ENCODE results near the gene LDLRAD2.

Gene LDLRAD2

GRCh38 chr1:21811875-21812305 lies at the start of gene LDLRAD2:
LDLRAD2 (plus strand) TSS chr1:21812265; CDS start chr1:21812452, 187 bp downstream.
- Histone ChIP-seq H3K9ac (ENCODE audit: low read depth, low read length, poor library complexity, severe bottlenecking) (no peak within 1 kb of the TSS), H3K27me3 (ENCODE audit: insufficient read depth, low read length, poor library complexity, severe bottlenecking) (no peaks in the 10 kb centered on the region), H3K9me2 (replicated peaks; ENCODE audit: low read depth, low read length) (no peaks in the 10 kb centered on the region), H4K20me1 (ENCODE audit: insufficient read depth, low read length, poor library complexity, severe bottlenecking) (no peaks in the 10 kb centered on the region), H3F3A (ENCODE audit: low read depth) (no peaks in the 10 kb centered on the region), H3K4me3 (ENCODE audit: low read length, poor library complexity, severe bottlenecking) (no peak within 1 kb of the TSS), H3K4me2 (ENCODE audit: low read depth, low read length, poor library complexity, severe bottlenecking) (no peak within 1 kb of the TSS), H3K79me2 (ENCODE audit: insufficient read depth, low read length) (no peaks in the 10 kb centered on the region), H3K9me3 (ENCODE audit: insufficient read depth, low read depth, low read length) (no peaks in the 10 kb centered on the region), H3K4me1 (ENCODE audit: insufficient read depth, low read length, poor library complexity, severe bottlenecking) (no peaks in the 10 kb centered on the region), H3K36me3 (ENCODE audit: insufficient read depth, low read length) (no peaks in the 10 kb centered on the region), H2AFZ (ENCODE audit: low read length) (no peak within 1 kb of the TSS)
- no peak for TF ChIP-seq CTCF (conservative IDR thresholded peaks at IDR 0.05; ENCODE audit: low read length)
- TF ChIP-seq EZH2phosphoT487 (IDR thresholded peaks at IDR 0.05; ENCODE audit: borderline replicate concordance) = no peak

- TF ChIP-seq CTCF (conservative IDR thresholded peaks at IDR 0.05; ENCODE audit: low read length) (no peak), EZH2phosphoT487 (IDR thresholded peaks at IDR 0.05; ENCODE audit: borderline replicate concordance) (no peak)
- no peaks in the 10 kb centered on the region for H3K36me3 ChIP-seq (ENCODE audit: insufficient read depth, low read length)
- no peak overlapping the region for H3K9ac ChIP-seq (ENCODE audit: low read depth, low read length, poor library complexity, severe bottlenecking)
- no peaks in the 10 kb centered on the region for H3K9me2 ChIP-seq (replicated peaks; ENCODE audit: low read depth, low read length)
- peaks cover 52% of the 10 kb centered on the region for H4K20me1 ChIP-seq (ENCODE audit: insufficient read depth, low read length, poor library complexity, severe bottlenecking)
- H3K4me2 ChIP-seq (ENCODE audit: low read depth, low read length, poor library complexity, severe bottlenecking) = no peak overlapping the region
- H3F3A ChIP-seq (ENCODE audit: low read depth) = no peaks in the 10 kb centered on the region
- H3K4me3 ChIP-seq (ENCODE audit: low read length, poor library complexity, severe bottlenecking) = no peak overlapping the region
- no peaks in the 10 kb centered on the region for H3K4me1 ChIP-seq (ENCODE audit: insufficient read depth, low read length, poor library complexity, severe bottlenecking)
- no peaks in the 10 kb centered on the region for H3K9me3 ChIP-seq (ENCODE audit: insufficient read depth, low read depth, low read length)
- no peaks in the 10 kb centered on the region for H3K27me3 ChIP-seq (ENCODE audit: insufficient read depth, low read length, poor library complexity, severe bottlenecking)
- H2AFZ ChIP-seq (ENCODE audit: low read length) = no peak overlapping the region
- peaks cover 95% of the 10 kb centered on the region for H3K79me2 ChIP-seq (ENCODE audit: insufficient read depth, low read length)
These were observed 48.8 kb upstream of the LDLRAD2 start for GRCh38 chr1:21763236-21763635.

GRCh38 chr1:21763694-21764419 lies 48.2 kb upstream of the LDLRAD2 start:
- no peak overlapping the region for H3K4me2 ChIP-seq (ENCODE audit: low read depth, low read length, poor library complexity, severe bottlenecking)
- H3K79me2 ChIP-seq (ENCODE audit: insufficient read depth, low read length) = peaks cover 95% of the 10 kb centered on the region
- H3F3A ChIP-seq (ENCODE audit: low read depth) = no peaks in the 10 kb centered on the region
- no peaks in the 10 kb centered on the region for H3K4me1 ChIP-seq (ENCODE audit: insufficient read depth, low read length, poor library complexity, severe bottlenecking)
- peaks cover 53% of the 10 kb centered on the region for H4K20me1 ChIP-seq (ENCODE audit: insufficient read depth, low read length, poor library complexity, severe bottlenecking)
- H2AFZ ChIP-seq (ENCODE audit: low read length) = no peak overlapping the region
- no peak overlapping the region for H3K4me3 ChIP-seq (ENCODE audit: low read length, poor library complexity, severe bottlenecking)
- no peaks in the 10 kb centered on the region for H3K27me3 ChIP-seq (ENCODE audit: insufficient read depth, low read length, poor library complexity, severe bottlenecking)
- no peaks in the 10 kb centered on the region for H3K9me2 ChIP-seq (replicated peaks; ENCODE audit: low read depth, low read length)
- H3K9me3 ChIP-seq (ENCODE audit: insufficient read depth, low read depth, low read length) = no peaks in the 10 kb centered on the region
- TF ChIP-seq CTCF (conservative IDR thresholded peaks at IDR 0.05; ENCODE audit: low read length) = no peak
- TF ChIP-seq EZH2phosphoT487 (IDR thresholded peaks at IDR 0.05; ENCODE audit: borderline replicate concordance) = no peak
- H3K36me3 ChIP-seq (ENCODE audit: insufficient read depth, low read length) = no peaks in the 10 kb centered on the region
- no peak overlapping the region for H3K9ac ChIP-seq (ENCODE audit: low read depth, low read length, poor library complexity, severe bottlenecking)

Measured in Loucy (cell line).